AG09319 (cell line): ENCODE results near the gene GDPD5.

Experiments
- DNase-seq: peaks from one replicate; pipeline ENCODE4 v3.0.0-alpha.2; 2010; ENCODE audit warnings: low read depth; ENCODE audit errors: extremely low read depth
- TF ChIP-seq, protein P1 (sequence below): IDR thresholded peaks from 2 replicates; pipeline ENCODE4 v1.5.1; 2011; ENCODE audit warnings: low read depth, mild to moderate bottlenecking, inconsistent platforms, low read length, moderate library complexity

GDPD5 gene

GRCh38 chr11:75567971-75568370 lies 42.2 kb upstream of the GDPD5 start:
- TF ChIP-seq, protein P1, sequence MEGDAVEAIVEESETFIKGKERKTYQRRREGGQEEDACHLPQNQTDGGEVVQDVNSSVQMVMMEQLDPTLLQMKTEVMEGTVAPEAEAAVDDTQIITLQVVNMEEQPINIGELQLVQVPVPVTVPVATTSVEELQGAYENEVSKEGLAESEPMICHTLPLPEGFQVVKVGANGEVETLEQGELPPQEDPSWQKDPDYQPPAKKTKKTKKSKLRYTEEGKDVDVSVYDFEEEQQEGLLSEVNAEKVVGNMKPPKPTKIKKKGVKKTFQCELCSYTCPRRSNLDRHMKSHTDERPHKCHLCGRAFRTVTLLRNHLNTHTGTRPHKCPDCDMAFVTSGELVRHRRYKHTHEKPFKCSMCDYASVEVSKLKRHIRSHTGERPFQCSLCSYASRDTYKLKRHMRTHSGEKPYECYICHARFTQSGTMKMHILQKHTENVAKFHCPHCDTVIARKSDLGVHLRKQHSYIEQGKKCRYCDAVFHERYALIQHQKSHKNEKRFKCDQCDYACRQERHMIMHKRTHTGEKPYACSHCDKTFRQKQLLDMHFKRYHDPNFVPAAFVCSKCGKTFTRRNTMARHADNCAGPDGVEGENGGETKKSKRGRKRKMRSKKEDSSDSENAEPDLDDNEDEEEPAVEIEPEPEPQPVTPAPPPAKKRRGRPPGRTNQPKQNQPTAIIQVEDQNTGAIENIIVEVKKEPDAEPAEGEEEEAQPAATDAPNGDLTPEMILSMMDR = no peak

DNA sequence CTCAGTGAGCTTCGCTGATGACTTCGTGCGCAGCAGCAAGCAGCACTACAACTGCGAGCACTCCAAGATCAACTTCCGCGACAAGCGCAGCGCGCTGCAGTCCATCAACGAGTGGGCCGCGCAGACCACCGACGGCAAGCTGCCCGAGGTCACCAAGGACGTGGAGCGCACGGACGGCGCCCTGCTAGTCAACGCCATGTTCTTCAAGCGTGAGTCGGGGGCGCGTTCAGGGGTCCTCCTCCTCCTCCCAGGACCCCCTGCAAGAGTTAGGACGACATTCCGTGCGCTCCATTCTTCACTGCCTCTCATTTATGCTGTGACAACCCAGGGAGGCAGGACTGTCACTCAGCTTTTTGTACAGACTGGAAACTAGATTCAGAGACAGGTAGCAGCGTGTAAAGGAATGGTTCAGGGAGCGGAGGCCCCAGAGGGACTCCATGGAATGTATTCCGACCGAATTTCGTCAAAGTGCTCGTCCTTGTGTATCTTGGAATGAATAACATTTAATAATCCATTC lies 41.1 kb upstream of the GDPD5 start:
- TF ChIP-seq, protein P1 = no peak
- no peak for DNase-seq

More at GRCh38 chr11:75567971-75568370, 42.2 kb upstream of the GDPD5 start:
- DNase-seq = no peak

GRCh38 chr11:75565916-75566762 lies 40.4 kb upstream of the GDPD5 start:
- TF ChIP-seq, protein P1 = peak; percentile 2; the same call in 1 of the 2 replicates
- no peak for DNase-seq

DNA sequence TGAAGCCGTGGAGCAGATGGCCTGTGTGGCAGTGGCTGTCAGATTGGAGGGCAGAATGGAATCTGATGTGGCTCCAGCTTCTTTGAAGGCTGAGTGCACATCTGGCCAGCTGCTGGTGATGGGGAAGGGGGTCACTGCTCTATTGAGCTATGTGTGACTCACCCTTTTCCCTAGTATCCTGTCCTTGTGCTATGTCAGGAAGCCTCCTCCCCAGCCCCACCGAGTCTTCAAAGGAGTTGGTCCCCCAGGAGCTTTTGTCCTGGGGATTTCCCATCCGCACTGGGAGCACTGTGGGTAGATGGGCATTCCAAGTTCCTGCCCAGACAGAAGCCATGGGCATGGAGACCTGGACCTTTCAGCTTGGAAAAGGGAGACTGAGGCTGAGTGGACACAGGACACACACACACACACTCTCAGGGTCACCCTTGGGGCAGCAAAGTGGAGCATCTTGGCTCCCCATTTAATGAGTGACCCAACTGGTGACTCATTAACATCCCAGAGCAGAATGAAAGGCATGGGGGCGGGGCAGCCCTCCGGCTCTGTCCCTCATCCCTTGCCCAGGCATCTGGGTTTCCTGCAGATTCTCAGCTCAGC lies 39.6 kb upstream of the GDPD5 start:
- DNase-seq = no peak
- TF ChIP-seq, protein P1 = no peak

DNA sequence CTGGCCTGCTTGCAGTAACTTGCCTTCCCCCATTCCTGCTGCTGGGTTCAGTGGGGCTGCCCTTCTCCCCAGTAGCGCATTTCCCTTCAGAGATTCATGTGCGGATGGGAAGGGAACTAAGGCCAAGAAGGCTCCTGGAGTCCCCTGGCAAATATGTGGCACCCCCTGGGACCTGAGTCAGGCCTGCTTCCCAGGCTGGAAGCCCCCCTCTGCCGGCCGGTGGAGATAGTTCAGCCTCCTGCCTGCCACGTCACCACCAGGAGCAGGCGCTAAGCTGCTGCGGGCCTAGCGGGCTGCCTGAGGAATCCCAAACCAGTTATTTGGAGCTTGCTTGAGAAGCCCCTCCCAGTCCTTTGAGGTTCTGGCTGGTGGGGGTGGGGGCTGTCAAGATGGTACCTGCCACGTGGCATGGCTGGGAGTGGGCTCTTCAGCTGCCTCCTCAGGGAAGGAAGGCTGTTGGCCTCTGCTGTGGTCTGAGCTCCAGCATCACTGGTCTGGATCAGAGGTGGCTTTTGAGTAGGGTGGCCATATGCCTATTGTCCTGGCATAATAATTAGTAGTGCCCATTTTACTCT lies 38.3 kb upstream of the GDPD5 start:
- TF ChIP-seq, protein P1 = peak; percentile 67
- DNase-seq = no peak

GRCh38 chr11:75563501-75563977 lies 37.8 kb upstream of the GDPD5 start:
- TF ChIP-seq, protein P1 = no peak
- DNase-seq = no peak
